ENCODE data around the gene KCNMB2.
"Not testable (repeated sequence)": the region's sequence is repeated elsewhere in the genome, so short reads cannot be mapped to it uniquely, and the experiment has no call there.

- not testable (repeated sequence) for TF ChIP-seq CTCF, EP300, POLR2A (IDR thresholded peaks at IDR 0.05)
These were observed 209.8 kb downstream of the KCNMB2 start for GRCh38 chr3:178745861-178746655.

Data from stomach (tissue), 4 donors.